Measurements from ENCODE around the gene TACC2.
A peak's percentile ranks its signal among the peaks of the same experiment; 100 is the strongest.

The TACC2 gene

GRCh38 chr10:122113161-122113944 lies 124.4 kb downstream of the TACC2 start:
- Histone ChIP-seq H4K8ac (ENCODE audit: low read depth, low read length) (peak overlapping the region; percentile 95), H2AK5ac (ENCODE audit: low read length) (no peak overlapping the region), H3K4me3 (ENCODE audit: low read length) (peak overlapping the region; percentile 72), H3K36me3 (ENCODE audit: control insufficient read depth, insufficient read depth, low read length) (no peaks in the 10 kb centered on the region), H3K27me3 (ENCODE audit: insufficient read depth, low read length, poor library complexity) (no peaks in the 10 kb centered on the region), H2BK120ac (ENCODE audit: low read depth, low read length) (no peak overlapping the region), H3K18ac (ENCODE audit: low read length) (peak overlapping the region; percentile 94), H3K4me1 (ENCODE audit: control insufficient read depth, low read depth, low read length) (no peaks in the 10 kb centered on the region), H2BK5ac (ENCODE audit: low read length) (no peak overlapping the region), H3K4me2 (ENCODE audit: low read length) (peak overlapping the region; percentile 88), H3K56ac (ENCODE audit: low read length) (peak overlapping the region; percentile 89), H3K27ac (ENCODE audit: low read depth, low read length) (peak overlapping the region; percentile 25), H4K5ac (ENCODE audit: low read length) (no peak overlapping the region), H3K9ac (ENCODE audit: low read length) (peak overlapping the region; percentile 83), H3K4ac (ENCODE audit: low read depth, low read length) (peak overlapping the region; percentile 79), H3K23ac (ENCODE audit: low read length) (no peak overlapping the region), H3K79me2 (ENCODE audit: control insufficient read depth, insufficient read depth, low read length) (no peaks in the 10 kb centered on the region), H3K79me1 (ENCODE audit: low read length) (peaks cover 15% of the 10 kb centered on the region), H2BK15ac (replicated peaks; ENCODE audit: low read depth) (no peak overlapping the region)
- WGBS (ENCODE audit: extremely low coverage, insufficient coverage, low lambda C conversion rate): no CpG with 5 or more reads among the region's 77 CpGs
- peak; percentile 84 for DNase-seq

- Histone ChIP-seq H4K5ac (ENCODE audit: low read length) (no peak overlapping the region), H3K4me2 (ENCODE audit: low read length) (peak overlapping the region; percentile 88), H3K27ac (ENCODE audit: low read depth, low read length) (no peak overlapping the region), H2AK5ac (ENCODE audit: low read length) (no peak overlapping the region), H4K8ac (ENCODE audit: low read depth, low read length) (peak overlapping the region; percentile 77), H3K4me1 (ENCODE audit: control insufficient read depth, low read depth, low read length) (no peaks in the 10 kb centered on the region), H3K4me3 (ENCODE audit: low read length) (peak overlapping the region; percentile 72), H2BK120ac (ENCODE audit: low read depth, low read length) (no peak overlapping the region), H3K79me1 (ENCODE audit: low read length) (peaks cover 15% of the 10 kb centered on the region), H3K4ac (ENCODE audit: low read depth, low read length) (peak overlapping the region; percentile 79), H3K79me2 (ENCODE audit: control insufficient read depth, insufficient read depth, low read length) (no peaks in the 10 kb centered on the region), H2BK15ac (replicated peaks; ENCODE audit: low read depth) (no peak overlapping the region), H3K36me3 (ENCODE audit: control insufficient read depth, insufficient read depth, low read length) (no peaks in the 10 kb centered on the region), H3K18ac (ENCODE audit: low read length) (peak overlapping the region; percentile 94), H3K9ac (ENCODE audit: low read length) (peak overlapping the region; percentile 83), H3K23ac (ENCODE audit: low read length) (no peak overlapping the region), H3K27me3 (ENCODE audit: insufficient read depth, low read length, poor library complexity) (no peaks in the 10 kb centered on the region), H3K56ac (ENCODE audit: low read length) (peak overlapping the region; percentile 89), H2BK5ac (ENCODE audit: low read length) (no peak overlapping the region)
- no CpG with 5 or more reads among the region's 18 CpGs for WGBS (ENCODE audit: extremely low coverage, insufficient coverage, low lambda C conversion rate)
- DNase-seq: no peak
These were observed 125.2 kb downstream of the TACC2 start for GRCh38 chr10:122113945-122114747.

DNA sequence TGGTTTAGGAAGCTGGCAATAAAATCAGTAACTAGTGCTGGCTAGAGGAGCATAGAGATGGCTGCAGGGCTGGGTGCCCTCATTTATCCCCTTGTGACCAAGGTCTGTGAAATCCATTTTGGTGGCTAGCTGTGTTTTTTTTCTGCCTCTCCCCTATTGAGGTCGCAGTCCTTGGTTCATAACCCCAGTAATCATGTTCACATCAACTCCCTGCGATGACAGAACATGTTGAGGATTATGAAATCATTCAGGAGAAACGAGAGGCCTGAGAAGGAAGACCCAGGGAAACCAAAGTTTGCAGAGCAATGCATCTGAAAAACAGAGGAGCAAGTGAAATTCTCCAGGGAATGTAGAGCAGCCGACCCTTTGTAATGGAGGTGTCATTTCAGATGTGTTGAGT lies 126.9 kb downstream of the TACC2 start:
- no CpG with 5 or more reads among the region's 4 CpGs for WGBS (ENCODE audit: extremely low coverage, insufficient coverage, low lambda C conversion rate)
- Histone ChIP-seq H3K4ac (ENCODE audit: low read depth, low read length) (no peak overlapping the region), H3K18ac (ENCODE audit: low read length) (no peak overlapping the region), H3K9ac (ENCODE audit: low read length) (no peak overlapping the region), H3K4me1 (ENCODE audit: control insufficient read depth, low read depth, low read length) (no peaks in the 10 kb centered on the region), H4K5ac (ENCODE audit: low read length) (no peak overlapping the region), H2BK15ac (replicated peaks; ENCODE audit: low read depth) (no peak overlapping the region), H2BK5ac (ENCODE audit: low read length) (no peak overlapping the region), H2AK5ac (ENCODE audit: low read length) (no peak overlapping the region), H3K4me2 (ENCODE audit: low read length) (no peak overlapping the region), H3K27me3 (ENCODE audit: insufficient read depth, low read length, poor library complexity) (no peaks in the 10 kb centered on the region), H4K8ac (ENCODE audit: low read depth, low read length) (no peak overlapping the region), H3K79me1 (ENCODE audit: low read length) (peaks cover 19% of the 10 kb centered on the region), H3K27ac (ENCODE audit: low read depth, low read length) (no peak overlapping the region), H3K4me3 (ENCODE audit: low read length) (no peak overlapping the region), H3K23ac (ENCODE audit: low read length) (no peak overlapping the region), H2BK120ac (ENCODE audit: low read depth, low read length) (no peak overlapping the region), H3K36me3 (ENCODE audit: control insufficient read depth, insufficient read depth, low read length) (no peaks in the 10 kb centered on the region), H3K79me2 (ENCODE audit: control insufficient read depth, insufficient read depth, low read length) (no peaks in the 10 kb centered on the region), H3K56ac (ENCODE audit: low read length) (no peak overlapping the region)
- DNase-seq: no peak

DNA sequence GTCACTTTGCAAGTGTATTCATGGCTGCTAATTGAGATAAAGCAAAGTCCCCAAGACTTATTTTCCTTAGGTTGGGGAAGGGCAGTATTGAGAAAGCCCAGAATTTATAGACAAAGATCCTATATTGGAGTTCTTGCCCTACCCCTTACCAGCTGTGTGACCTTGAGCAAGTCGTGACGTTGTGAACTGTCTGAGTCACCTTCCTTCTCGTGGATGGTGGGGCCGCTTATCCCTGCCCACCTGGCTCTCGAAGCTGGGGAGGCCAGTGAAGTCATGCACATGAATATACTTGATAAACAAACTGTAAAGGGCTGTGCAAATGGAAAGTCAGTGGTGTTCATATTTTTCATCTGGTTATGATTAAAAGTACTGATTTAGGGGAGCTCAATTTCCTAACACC lies 127.4 kb downstream of the TACC2 start:
- WGBS (ENCODE audit: extremely low coverage, insufficient coverage, low lambda C conversion rate): no CpG with 5 or more reads among the region's 5 CpGs
- Histone ChIP-seq H3K27me3 (ENCODE audit: insufficient read depth, low read length, poor library complexity) (no peaks in the 10 kb centered on the region), H3K9ac (ENCODE audit: low read length) (no peak overlapping the region), H3K4me3 (ENCODE audit: low read length) (no peak overlapping the region), H2AK5ac (ENCODE audit: low read length) (no peak overlapping the region), H3K27ac (ENCODE audit: low read depth, low read length) (no peak overlapping the region), H2BK5ac (ENCODE audit: low read length) (no peak overlapping the region), H3K23ac (ENCODE audit: low read length) (no peak overlapping the region), H4K8ac (ENCODE audit: low read depth, low read length) (no peak overlapping the region), H3K18ac (ENCODE audit: low read length) (no peak overlapping the region), H3K4me1 (ENCODE audit: control insufficient read depth, low read depth, low read length) (no peaks in the 10 kb centered on the region), H3K4ac (ENCODE audit: low read depth, low read length) (no peak overlapping the region), H4K5ac (ENCODE audit: low read length) (no peak overlapping the region), H3K36me3 (ENCODE audit: control insufficient read depth, insufficient read depth, low read length) (no peaks in the 10 kb centered on the region), H3K79me2 (ENCODE audit: control insufficient read depth, insufficient read depth, low read length) (no peaks in the 10 kb centered on the region), H3K79me1 (ENCODE audit: low read length) (peaks cover 19% of the 10 kb centered on the region), H2BK120ac (ENCODE audit: low read depth, low read length) (no peak overlapping the region), H3K4me2 (ENCODE audit: low read length) (no peak overlapping the region), H2BK15ac (replicated peaks; ENCODE audit: low read depth) (no peak overlapping the region), H3K56ac (ENCODE audit: low read length) (no peak overlapping the region)
- DNase-seq: no peak

- DNase-seq: no peak
- Histone ChIP-seq H2BK15ac (replicated peaks; ENCODE audit: low read depth) (no peak overlapping the region), H3K4me1 (ENCODE audit: control insufficient read depth, low read depth, low read length) (no peaks in the 10 kb centered on the region), H3K36me3 (ENCODE audit: control insufficient read depth, insufficient read depth, low read length) (no peaks in the 10 kb centered on the region), H3K4me3 (ENCODE audit: low read length) (no peak overlapping the region), H3K27ac (ENCODE audit: low read depth, low read length) (no peak overlapping the region), H3K18ac (ENCODE audit: low read length) (no peak overlapping the region), H3K79me2 (ENCODE audit: control insufficient read depth, insufficient read depth, low read length) (no peaks in the 10 kb centered on the region), H2BK120ac (ENCODE audit: low read depth, low read length) (no peak overlapping the region), H2BK5ac (ENCODE audit: low read length) (no peak overlapping the region), H3K23ac (ENCODE audit: low read length) (no peak overlapping the region), H3K79me1 (ENCODE audit: low read length) (peaks cover 21% of the 10 kb centered on the region), H3K9ac (ENCODE audit: low read length) (no peak overlapping the region), H4K5ac (ENCODE audit: low read length) (no peak overlapping the region), H3K27me3 (ENCODE audit: insufficient read depth, low read length, poor library complexity) (no peaks in the 10 kb centered on the region), H3K4me2 (ENCODE audit: low read length) (no peak overlapping the region), H2AK5ac (ENCODE audit: low read length) (no peak overlapping the region), H4K8ac (ENCODE audit: low read depth, low read length) (no peak overlapping the region), H3K56ac (ENCODE audit: low read length) (no peak overlapping the region), H3K4ac (ENCODE audit: low read depth, low read length) (no peak overlapping the region)
- no CpG with 5 or more reads among the region's 4 CpGs for WGBS (ENCODE audit: extremely low coverage, insufficient coverage, low lambda C conversion rate)
These were observed 128.5 kb downstream of the TACC2 start for GRCh38 chr10:122117475-122117874.

Data from mesendoderm (in vitro differentiated cells).